ENCODE results near the gene PDE6A.

PDE6A gene

GRCh38 chr5:149809931-149810691, 134.5 kb downstream of the PDE6A start:
- TF ChIP-seq ZNF174 (tag by site-specific recombination; IDR thresholded peaks at IDR 0.05) (no peak), REST (tag by site-specific recombination; IDR thresholded peaks at IDR 0.05) (no peak), ZBTB20 (tag by site-specific recombination; IDR thresholded peaks at IDR 0.05) (no peak), PATZ1 (tag by site-specific recombination; IDR thresholded peaks at IDR 0.05) (no peak), ZNF510 (tag by site-specific recombination; IDR thresholded peaks at IDR 0.05; ENCODE audit: insufficient replicate concordance) (no peak), ZNF354C (tag by site-specific recombination; IDR thresholded peaks at IDR 0.05; ENCODE audit: borderline replicate concordance, low read depth) (no peak), KLF17 (tag by site-specific recombination; IDR thresholded peaks at IDR 0.05) (no peak), SP7 (tag by site-specific recombination; IDR thresholded peaks at IDR 0.05) (no peak), ZNF555 (tag by site-specific recombination; conservative IDR thresholded peaks at IDR 0.05) (no peak), ZSCAN5A (tag by site-specific recombination; IDR thresholded peaks at IDR 0.05) (no peak), GLI4 (tag by site-specific recombination; IDR thresholded peaks at IDR 0.05) (no peak), ZBTB6 (tag by site-specific recombination; IDR thresholded peaks at IDR 0.05) (no peak), ZNF521 (tag by site-specific recombination; IDR thresholded peaks at IDR 0.05) (no peak), KLF7 (tag by site-specific recombination; IDR thresholded peaks at IDR 0.05; ENCODE audit: borderline replicate concordance) (no peak), TRIM28 (IDR thresholded peaks at IDR 0.05; ENCODE audit: borderline replicate concordance, low read length) (no peak), SALL2 (tag by site-specific recombination; IDR thresholded peaks at IDR 0.05; ENCODE audit: borderline replicate concordance) (no peak), ZNF362 (tag by site-specific recombination; IDR thresholded peaks at IDR 0.05) (no peak), ZNF473 (tag by site-specific recombination; IDR thresholded peaks at IDR 0.05) (no peak)
- POLR2A ChIA-PET: no interaction called here
- CTCF ChIA-PET: interaction anchor here (0.7 to 2.0 kb wide), 2 partner anchors 23 to 142 kb away, joined by 4 to 7 read pairs; no protein-coding TSS in a partner anchor

More at GRCh38 chr5:149809931-149810691, 134.5 kb downstream of the PDE6A start:
- Histone ChIP-seq H3K4me1 (ENCODE audit: control insufficient read depth, insufficient read depth, low read length) (peaks cover 5% of the 10 kb centered on the region; the same call in 1 of the 2 replicates), H3K9me3 (ENCODE audit: control insufficient read depth, insufficient read depth, low read depth, low read length) (no peaks in the 10 kb centered on the region), H3K36me3 (ENCODE audit: control insufficient read depth in 2 of 2, insufficient read depth in 1 of 2, low read length in 2 of 2) (no peaks in the 10 kb centered on the region), H3K4me3 (ENCODE audit: low read depth, low read length) (no peak overlapping the region), H3K27ac (ENCODE audit: extremely low read depth, low read depth, low read length) (no peak overlapping the region)

Measured in HEK293 (cell line).